HEK293T (cell line): ENCODE results near the gene IGFL1.
"Not testable (repeated sequence)": the region's sequence is repeated elsewhere in the genome, so short reads cannot be mapped to it uniquely, and the experiment has no call there.

Experiments used
- CTCF ChIA-PET: fragments of 350-600 bp; formaldehyde crosslinking; extraction: SDS; loops from one replicate; lab custom pipeline; 2021; ENCODE audit warnings: antibody characterized with exemption, inconsistent platforms; lab: Yijun Ruan, JAX
- POLR2A ChIA-PET: fragments of 350-600 bp; formaldehyde crosslinking; extraction: SDS; loops from one replicate; lab custom pipeline; 2020; ENCODE audit warnings: antibody characterized with exemption, inconsistent platforms; lab: Yijun Ruan, JAX
- DNase-seq: peaks from one replicate; pipeline ENCODE4 v3.0.0; 2012; ENCODE audit warnings: mixed read lengths; ENCODE audit errors: extremely low spot score
- ARNT ChIP-seq: fragments of 450-650 bp; IDR thresholded peaks from 2 replicates; pipeline ENCODE4 v1.6.1; 2017; ENCODE audit warnings: mild to moderate bottlenecking
- BHLHE40 ChIP-seq: fragments of 450-650 bp; IDR thresholded peaks from 2 replicates; pipeline ENCODE4 v1.6.1; 2016; ENCODE audit warnings: mild to moderate bottlenecking, moderate library complexity, borderline replicate concordance
- CTBP1 ChIP-seq: fragments of 450-650 bp; IDR thresholded peaks from 2 replicates; pipeline ENCODE4 v1.6.1; 2016; ENCODE audit warnings: borderline replicate concordance
- ELF4 ChIP-seq: fragments of 450-650 bp; IDR thresholded peaks from 2 replicates; pipeline ENCODE4 v1.6.1; 2017; ENCODE audit warnings: antibody characterized with exemption
- FOXA1 ChIP-seq: fragments of 450-650 bp; IDR thresholded peaks from 2 replicates; pipeline ENCODE4 v1.6.1; 2016; ENCODE audit warnings: mild to moderate bottlenecking
- FOXK2 ChIP-seq: fragments of 450-650 bp; IDR thresholded peaks from 2 replicates; pipeline ENCODE4 v1.6.1; 2016; ENCODE audit warnings: mild to moderate bottlenecking
- FOXM1 ChIP-seq: fragments of 450-650 bp; IDR thresholded peaks from 2 replicates; pipeline ENCODE4 v1.6.1; 2017; ENCODE audit warnings: mild to moderate bottlenecking, borderline replicate concordance
- HDGF ChIP-seq: fragments of 450-650 bp; IDR thresholded peaks from 2 replicates; pipeline ENCODE4 v1.6.1; 2017; ENCODE audit warnings: antibody characterized with exemption, borderline replicate concordance
- L3MBTL2 ChIP-seq: fragments of 450-650 bp; conservative IDR thresholded peaks from 2 replicates; pipeline ENCODE4 v1.6.1; 2016; ENCODE audit warnings: mild to moderate bottlenecking
- LEF1 ChIP-seq: fragments of 450-650 bp; IDR thresholded peaks from 2 replicates; pipeline ENCODE4 v1.6.1; 2017; ENCODE audit warnings: mild to moderate bottlenecking, borderline replicate concordance
- NFRKB ChIP-seq: fragments of 450-650 bp; IDR thresholded peaks from 2 replicates; pipeline ENCODE4 v1.6.1; 2016; ENCODE audit warnings: mild to moderate bottlenecking, moderate library complexity
- PKNOX1 ChIP-seq: fragments of 450-650 bp; IDR thresholded peaks from 2 replicates; pipeline ENCODE4 v1.6.1; 2016
- SP1 ChIP-seq: fragments of 450-650 bp; IDR thresholded peaks from 2 replicates; pipeline ENCODE4 v1.6.1; 2017
- SUZ12 ChIP-seq: fragments of 450-650 bp; IDR thresholded peaks from 2 replicates; pipeline ENCODE4 v1.6.1; 2016; ENCODE audit warnings: mild to moderate bottlenecking
- TARDBP ChIP-seq: fragments of 450-650 bp; IDR thresholded peaks from 2 replicates; pipeline ENCODE4 v1.6.1; 2016
- ZNF384 ChIP-seq: fragments of 450-650 bp; IDR thresholded peaks from 2 replicates; pipeline ENCODE4 v1.6.1; 2016

Gene IGFL1

GRCh38 chr19:46225558-46226004 lies 4.0 kb upstream of the IGFL1 start:
- TF ChIP-seq ELF4 (no peak), HDGF (no peak), PKNOX1 (no peak), ZNF384 (no peak), TARDBP (no peak), CTBP1 (no peak), L3MBTL2 (no peak), FOXM1 (no peak), FOXA1 (no peak), SUZ12 (no peak), FOXK2 (no peak), BHLHE40 (no peak), SP1 (no peak), NFRKB (no peak)
- CTCF ChIA-PET: no interaction called here
- POLR2A ChIA-PET: no interaction called here
- DNase-seq: no peak

GRCh38 chr19:46226438-46226973 lies 3.0 kb upstream of the IGFL1 start:
- DNase-seq: no peak
- ChIA-PET CTCF (no interaction called here), POLR2A (no interaction called here)
- TF ChIP-seq FOXK2: no peak
- TF ChIP-seq FOXM1: no peak
- TF ChIP-seq CTBP1: no peak
- no peak for TF ChIP-seq L3MBTL2
- TF ChIP-seq HDGF: no peak
- no peak for TF ChIP-seq FOXA1
- no peak for TF ChIP-seq BHLHE40
- no peak for TF ChIP-seq ZNF384
- no peak for TF ChIP-seq LEF1
- TF ChIP-seq NFRKB: no peak
- no peak for TF ChIP-seq SUZ12
- TF ChIP-seq SP1: no peak
- TF ChIP-seq ARNT: no peak
- no peak for TF ChIP-seq PKNOX1
- no peak for TF ChIP-seq ELF4
- no peak for TF ChIP-seq TARDBP

- TF ChIP-seq BHLHE40 (no peak), HDGF (no peak), LEF1 (no peak), ZNF384 (no peak), ARNT (no peak), CTBP1 (no peak), TARDBP (no peak), FOXK2 (no peak), L3MBTL2 (no peak), FOXM1 (no peak), SUZ12 (no peak), NFRKB (no peak), ELF4 (no peak)
- ChIA-PET CTCF (interaction anchor here (0.6 to 1.0 kb wide), 2 partner anchors 33 to 108 kb away, joined by 3 read pairs; no protein-coding TSS in a partner anchor), POLR2A (no interaction called here)
- DNase-seq: no peak
Observed at GRCh38 chr19:46232029-46232428, 2.5 kb downstream of the IGFL1 start.

- no peak for TF ChIP-seq FOXK2
- no peak for TF ChIP-seq ELF4
- no peak for TF ChIP-seq PKNOX1
- TF ChIP-seq FOXM1: no peak
- no peak for TF ChIP-seq LEF1
- no peak for TF ChIP-seq FOXA1
- no peak for TF ChIP-seq NFRKB
- TF ChIP-seq BHLHE40: no peak
- no peak for TF ChIP-seq TARDBP
- TF ChIP-seq CTBP1: no peak
- TF ChIP-seq L3MBTL2: no peak
- TF ChIP-seq ARNT: no peak
- TF ChIP-seq SP1: no peak
- POLR2A ChIA-PET: no interaction called here
- CTCF ChIA-PET: interaction anchor here (0.6 kb wide), 1 partner anchor 109 kb away, joined by 3 read pairs; no protein-coding TSS in a partner anchor
- DNase-seq: no peak
Observed at GRCh38 chr19:46232468-46232867, 2.9 kb downstream of the IGFL1 start.

GRCh38 chr19:46232938-46233621 lies 3.5 kb downstream of the IGFL1 start:
- CTCF ChIA-PET: no interaction called here
- POLR2A ChIA-PET: no interaction called here
- no peak for DNase-seq
- TF ChIP-seq TARDBP (no peak), BHLHE40 (no peak), ELF4 (no peak)

- CTCF ChIA-PET, POLR2A ChIA-PET, DNase-seq: not testable (repeated sequence)
Observed at GRCh38 chr19:46233871-46234270, 4.3 kb downstream of the IGFL1 start.

GRCh38 chr19:46238141-46238540 lies 8.6 kb downstream of the IGFL1 start:
- DNase-seq, CTCF ChIA-PET, POLR2A ChIA-PET: not testable (repeated sequence)
